Muscle of leg (tissue), 16 donors: ENCODE measurements around the gene HSP90B1. TPM values are rescaled to one million over a fixed set of nuclear protein-coding genes. Genes with fewer than 3 reads are reported as not detected.

Experiments used
- DNase-seq: peaks from one replicate; pipeline ENCODE4 v3.0.0; 2013
- H3K27ac ChIP-seq: one replicate; pipeline ENCODE4 v1.5.1; 2013; ENCODE audit warnings: mild to moderate bottlenecking, low read length, control low read depth
- H3K27me3 ChIP-seq: one replicate; pipeline ENCODE4 v1.6.1; 2013; ENCODE audit warnings: low read length; ENCODE audit not compliant: control insufficient read depth, insufficient read depth
- H3K36me3 ChIP-seq: one replicate; pipeline ENCODE4 v1.6.1; 2013; ENCODE audit warnings: low read length; ENCODE audit not compliant: control insufficient read depth, insufficient read depth
- H3K4me1 ChIP-seq: one replicate; pipeline ENCODE4 v1.6.1; 2013; ENCODE audit warnings: low read length; ENCODE audit not compliant: control insufficient read depth, insufficient read depth
- H3K4me3 ChIP-seq: one replicate; pipeline ENCODE4 v1.5.1; 2013; ENCODE audit warnings: low read length, control low read depth
- H3K9me3 ChIP-seq: replicated peaks from 2 replicates; pipeline ENCODE4 v1.6.1; 2013; ENCODE audit warnings: low read depth, low read length; ENCODE audit not compliant: control insufficient read depth
- WGBS: methylation state at CpG from one replicate; pipeline ENCODE4 v1.1.5; 2013; ENCODE audit warnings: missing lambda C conversion rate; ENCODE audit not compliant: insufficient coverage; 5-methylcytosine and 5-hydroxymethylcytosine counted together
- long read RNA-seq, 11 donors: transcript quantifications; one replicate each; lab custom pipeline, GENCODE V29; 2026
- polyA plus RNA-seq, 8 donors: library from polyadenylated mRNA; unstranded; fragments of 120-200 nt; gene quantifications; one replicate each; pipeline versions ENCODE4 v1.2.1 to v1.2.3, GENCODE V29; 2013; ENCODE audit warnings: inconsistent platforms in 1 of 8, low replicate concordance in 1 of 8; ENCODE audit not compliant: insufficient read length in 8 of 8, insufficient read depth in 1 of 8
- total RNA-seq: library from RNA; stranded (reverse); fragments of 120-200 nt; gene quantifications from one replicate; pipeline ENCODE4 v1.2.4, GENCODE V29; 2013

HSP90B1 gene
- 337 TPM for total RNA-seq
- 100 to 1,000 TPM; 320 to 584 (median 374) TPM for polyA plus RNA-seq
- long read RNA-seq, donor 1, transcript HSP90B1-201 (18 exons, 2,858 nt): major isoform, 18 of 64 reads
- long read RNA-seq, donor 1, partial matches to known transcripts: 39 of 64 reads
- long read RNA-seq, donor 1, other reads (novel, unspliced or antisense): 5 of 64 reads
- long read RNA-seq, donor 2, transcript HSP90B1-201 (18 exons, 2,858 nt): major isoform, 5 of 12 reads
- long read RNA-seq, donor 2, partial matches to known transcripts: 7 of 12 reads
- long read RNA-seq, donor 2, other reads (novel, unspliced or antisense): 0 of 12 reads
- long read RNA-seq, donor 3, transcript HSP90B1-204 (2 exons, 839 nt): minor isoform, 7 of 111 reads
- long read RNA-seq, donor 3, transcript HSP90B1-201 (18 exons, 2,858 nt): major isoform, 22 of 111 reads
- long read RNA-seq, donor 3, partial matches to known transcripts: 72 of 111 reads
- long read RNA-seq, donor 3, other reads (novel, unspliced or antisense): 10 of 111 reads
- long read RNA-seq, donor 4, transcript HSP90B1-201 (18 exons, 2,858 nt): major isoform, 7 of 33 reads
- long read RNA-seq, donor 4, partial matches to known transcripts: 24 of 33 reads
- long read RNA-seq, donor 4, other reads (novel, unspliced or antisense): 0 of 33 reads
- long read RNA-seq, donor 5, transcript HSP90B1-201 (18 exons, 2,858 nt): major isoform, 71 of 649 reads
- long read RNA-seq, donor 5, transcript HSP90B1-204 (2 exons, 839 nt): minor isoform, 7 of 649 reads
- long read RNA-seq, donor 5, partial matches to known transcripts: 466 of 649 reads
- long read RNA-seq, donor 5, other reads (novel, unspliced or antisense): 104 of 649 reads
- long read RNA-seq, donor 6, transcript HSP90B1-201 (18 exons, 2,858 nt): major isoform, 30 of 178 reads
- long read RNA-seq, donor 6, partial matches to known transcripts: 138 of 178 reads
- long read RNA-seq, donor 6, other reads (novel, unspliced or antisense): 6 of 178 reads
- long read RNA-seq, donor 7, transcript HSP90B1-204 (2 exons, 839 nt): minor isoform, 7 of 282 reads
- long read RNA-seq, donor 7, transcript HSP90B1-201 (18 exons, 2,858 nt): major isoform, 36 of 282 reads
- long read RNA-seq, donor 7, partial matches to known transcripts: 214 of 282 reads
- long read RNA-seq, donor 7, other reads (novel, unspliced or antisense): 24 of 282 reads
- long read RNA-seq, donor 8, transcript HSP90B1-201 (18 exons, 2,858 nt): major isoform, 39 of 163 reads
- long read RNA-seq, donor 8, partial matches to known transcripts: 115 of 163 reads
- long read RNA-seq, donor 8, other reads (novel, unspliced or antisense): 7 of 163 reads
- long read RNA-seq, donor 9, transcript HSP90B1-201 (18 exons, 2,858 nt): major isoform, 6 of 202 reads
- long read RNA-seq, donor 9, partial matches to known transcripts: 187 of 202 reads
- long read RNA-seq, donor 9, other reads (novel, unspliced or antisense): 7 of 202 reads
- long read RNA-seq, donor 10, transcript HSP90B1-201 (18 exons, 2,858 nt): major isoform, 34 of 306 reads
- long read RNA-seq, donor 10, transcript HSP90B1-204 (2 exons, 839 nt): minor isoform, 6 of 306 reads
- long read RNA-seq, donor 10, partial matches to known transcripts: 265 of 306 reads
- long read RNA-seq, donor 10, other reads (novel, unspliced or antisense): 0 of 306 reads
- long read RNA-seq, donor 11, transcript HSP90B1-201 (18 exons, 2,858 nt): major isoform, 22 of 236 reads
- long read RNA-seq, donor 11, partial matches to known transcripts: 163 of 236 reads
- long read RNA-seq, donor 11, other reads (novel, unspliced or antisense): 46 of 236 reads

GRCh38 chr12:103930034-103930786 lies at the start of gene HSP90B1:
Gene HSP90B1, plus strand, starts transcription at chr12:103930410. Its CDS starts 106 bp downstream, at chr12:103930516.
- H3K4me1 ChIP-seq: peaks cover 9% of the 10 kb centered on the region

GRCh38 chr12:103881261-103881660 lies 48.9 kb upstream of the HSP90B1 start:
- Histone ChIP-seq H3K4me3 (no peak overlapping the region), H3K27ac (no peak overlapping the region), H3K9me3 (no peaks in the 10 kb centered on the region), H3K27me3 (no peaks in the 10 kb centered on the region), H3K4me1 (no peaks in the 10 kb centered on the region), H3K36me3 (no peaks in the 10 kb centered on the region)
- WGBS: 14% methylated on average over 2 of the region's 2 CpGs
- no peak for DNase-seq

More at GRCh38 chr12:103930034-103930786, at the start of gene HSP90B1:
- peak; percentile 100 for DNase-seq
- Histone ChIP-seq H3K4me3 (peak within 1 kb of the TSS; percentile 72), H3K27me3 (no peaks in the 10 kb centered on the region), H3K27ac (peak within 1 kb of the TSS; percentile 99), H3K36me3 (peaks cover 19% of the 10 kb centered on the region), H3K9me3 (no peaks in the 10 kb centered on the region)
- under 1% methylated on average over 31 of the region's 56 CpGs for WGBS

GRCh38 chr12:103882861-103883596 lies 47.2 kb upstream of the HSP90B1 start:
- DNase-seq: no peak
- Histone ChIP-seq H3K36me3 (no peaks in the 10 kb centered on the region), H3K4me1 (no peaks in the 10 kb centered on the region), H3K4me3 (no peak overlapping the region), H3K27me3 (no peaks in the 10 kb centered on the region), H3K9me3 (no peaks in the 10 kb centered on the region), H3K27ac (no peak overlapping the region)
- WGBS: 100% methylated on average over 1 of the region's 2 CpGs

- Histone ChIP-seq H3K9me3 (no peaks in the 10 kb centered on the region), H3K27ac (no peak overlapping the region), H3K36me3 (no peaks in the 10 kb centered on the region), H3K4me1 (no peaks in the 10 kb centered on the region), H3K27me3 (no peaks in the 10 kb centered on the region), H3K4me3 (no peak overlapping the region)
- DNase-seq: peak; percentile 49
- no CpG with 5 or more reads among the region's 2 CpGs for whole genome bisulfite sequencing
These were observed 46.3 kb upstream of the HSP90B1 start for GRCh38 chr12:103883908-103884307.

- Histone ChIP-seq H3K36me3 (no peaks in the 10 kb centered on the region), H3K4me3 (no peak overlapping the region), H3K27me3 (no peaks in the 10 kb centered on the region), H3K9me3 (no peaks in the 10 kb centered on the region), H3K4me1 (no peaks in the 10 kb centered on the region), H3K27ac (no peak overlapping the region)
- DNase-seq: peak; percentile 66
- WGBS: 13% methylated on average over 1 of the region's 4 CpGs
These were observed 45.9 kb upstream of the HSP90B1 start for GRCh38 chr12:103884316-103884715.

GRCh38 chr12:103886195-103886797 lies 43.9 kb upstream of the HSP90B1 start:
- Histone ChIP-seq H3K4me1 (no peaks in the 10 kb centered on the region), H3K4me3 (no peak overlapping the region), H3K9me3 (no peaks in the 10 kb centered on the region), H3K27me3 (no peaks in the 10 kb centered on the region), H3K36me3 (no peaks in the 10 kb centered on the region), H3K27ac (no peak overlapping the region)
- DNase-seq: no peak
- WGBS: 40% methylated on average over 1 of the region's 4 CpGs

- Histone ChIP-seq H3K36me3 (no peaks in the 10 kb centered on the region), H3K27me3 (no peaks in the 10 kb centered on the region), H3K9me3 (no peaks in the 10 kb centered on the region), H3K4me3 (no peak overlapping the region), H3K4me1 (no peaks in the 10 kb centered on the region), H3K27ac (no peak overlapping the region)
- no peak for DNase-seq
- WGBS: no CpG with 5 or more reads among the region's 1 CpG
These were observed 42.5 kb upstream of the HSP90B1 start for GRCh38 chr12:103887738-103888137.

GRCh38 chr12:103897316-103897715 lies 32.9 kb upstream of the HSP90B1 start:
- no CpG with 5 or more reads among the region's 3 CpGs for WGBS
- no peak overlapping the region for H3K27ac ChIP-seq
- no peaks in the 10 kb centered on the region for H3K36me3 ChIP-seq
- no peaks in the 10 kb centered on the region for H3K4me1 ChIP-seq
- no peak for DNase-seq
- no peaks in the 10 kb centered on the region for H3K27me3 ChIP-seq
- no peak overlapping the region for H3K4me3 ChIP-seq
- no peaks in the 10 kb centered on the region for H3K9me3 ChIP-seq
